GM19395 (cell line): Measurements from ENCODE around the gene GNAZ.

Experiments
- ATAC-seq: cut with Tn5 transposase; IDR thresholded peaks from one replicate; pipeline ENCODE4 v1.9.1; 2021; ENCODE audit warnings: mild to moderate bottlenecking, moderate library complexity; ENCODE audit not compliant: unreplicated experiment

Gene GNAZ

GRCh38 chr22:23063539-23064380, 6.6 kb upstream of the GNAZ start:
- no peak for ATAC-seq

GRCh38 chr22:23064381-23065068, 5.8 kb upstream of the GNAZ start:
- ATAC-seq, result no peak

GRCh38 chr22:23065069-23065451, 5.3 kb upstream of the GNAZ start:
- no peak for ATAC-seq

GRCh38 chr22:23065495-23066122, 4.7 kb upstream of the GNAZ start:
- ATAC-seq, result no peak

GRCh38 chr22:23066200-23067022, 3.9 kb upstream of the GNAZ start:
- ATAC-seq, result no peak

- no peak for ATAC-seq
Measured at GRCh38 chr22:23067023-23067650, 3.2 kb upstream of the GNAZ start.

GRCh38 chr22:23067691-23068090, 2.6 kb upstream of the GNAZ start:
- ATAC-seq, result no peak

- no peak for ATAC-seq
Measured at GRCh38 chr22:23068096-23068831, 2.1 kb upstream of the GNAZ start.

GRCh38 chr22:23068832-23069385, 1.4 kb upstream of the GNAZ start:
- ATAC-seq, result no peak

- no peak for ATAC-seq
Measured at GRCh38 chr22:23069502-23070357, 589 bp upstream of the GNAZ start.

- ATAC-seq, result no peak
Measured at GRCh38 chr22:23071230-23072076, 1.1 kb downstream of the GNAZ start.

- no peak for ATAC-seq
Measured at GRCh38 chr22:23072077-23072910, 2.0 kb downstream of the GNAZ start.

GRCh38 chr22:23072911-23073491, 2.7 kb downstream of the GNAZ start:
- no peak for ATAC-seq

GRCh38 chr22:23073526-23074229, 3.4 kb downstream of the GNAZ start:
- ATAC-seq, result no peak

GRCh38 chr22:23074451-23074850, 4.1 kb downstream of the GNAZ start:
- ATAC-seq, result no peak

GRCh38 chr22:23075050-23075449, 4.7 kb downstream of the GNAZ start:
- no peak for ATAC-seq
